Measurements from ENCODE around the gene SRCAP. TPM values are rescaled to one million over a fixed set of nuclear protein-coding genes. Genes with fewer than 3 reads are reported as not detected.

SRCAP gene
- total RNA-seq, 1 experiment from 2014 or later = 58.5 TPM

GRCh38 chr16:30668393-30668792, 30.6 kb upstream of the SRCAP start (continued):
- TF ChIP-seq CREM (CRISPR knock-in tag; IDR thresholded peaks at IDR 0.05) (no peak), ZNF416 (CRISPR knock-in tag; IDR thresholded peaks at IDR 0.05) (no peak)

GRCh38 chr16:30669026-30669902, 29.7 kb upstream of the SRCAP start:
- no peak for DNase-seq (ENCODE audit: low spot score)
- Mint-ChIP-seq H3K36me3 (peaks cover 17% of the 10 kb centered on the region), H3K4me3 (no peak overlapping the region), H3K27me3 (ENCODE audit: low read depth) (peaks cover 87% of the 10 kb centered on the region), H3K27ac (no peak overlapping the region), H3K4me1 (no peaks in the 10 kb centered on the region), H3K9me3 (no peaks in the 10 kb centered on the region)
- TF ChIP-seq NR1H2 (CRISPR knock-in tag; IDR thresholded peaks at IDR 0.05) = no peak
- no peak for TF ChIP-seq RORB (CRISPR knock-in tag; IDR thresholded peaks at IDR 0.05)
- no peak for TF ChIP-seq NR2C2 (CRISPR knock-in tag; IDR thresholded peaks at IDR 0.05)
- TF ChIP-seq FOXK1 (CRISPR knock-in tag; IDR thresholded peaks at IDR 0.05) = no peak
- TF ChIP-seq IRF1 (CRISPR knock-in tag; IDR thresholded peaks at IDR 0.05) = no peak
- no peak for TF ChIP-seq ZNF219 (CRISPR knock-in tag; IDR thresholded peaks at IDR 0.05; ENCODE audit: borderline replicate concordance)
- TF ChIP-seq PREB (CRISPR knock-in tag; IDR thresholded peaks at IDR 0.05; ENCODE audit: borderline replicate concordance) = no peak
- TF ChIP-seq ZNF671 (CRISPR knock-in tag; IDR thresholded peaks at IDR 0.05) = no peak
- TF ChIP-seq TEAD4 (CRISPR knock-in tag; IDR thresholded peaks at IDR 0.05) = no peak
- TF ChIP-seq OVOL2 (CRISPR knock-in tag; IDR thresholded peaks at IDR 0.05; ENCODE audit: borderline replicate concordance) = no peak
- TF ChIP-seq CTCF (IDR thresholded peaks at IDR 0.05) = no peak
- no peak for TF ChIP-seq NFYB (CRISPR knock-in tag; conservative IDR thresholded peaks at IDR 0.05; ENCODE audit: low read depth)
- TF ChIP-seq KAT7 (CRISPR knock-in tag; IDR thresholded peaks at IDR 0.05; ENCODE audit: borderline replicate concordance) = no peak
- no peak for TF ChIP-seq ZSCAN18 (CRISPR knock-in tag; IDR thresholded peaks at IDR 0.05)
- TF ChIP-seq NR3C1 (CRISPR knock-in tag; conservative IDR thresholded peaks at IDR 0.05; ENCODE audit: low read depth) = no peak
- no peak for TF ChIP-seq ZNF532 (CRISPR knock-in tag; IDR thresholded peaks at IDR 0.05; ENCODE audit: borderline replicate concordance)
- TF ChIP-seq ZMAT4 (CRISPR knock-in tag; IDR thresholded peaks at IDR 0.05) = no peak
- ATAC-seq = no peak
- CTCF ChIA-PET = no interaction called here
- POLR2A ChIA-PET = no interaction called here

Data from WTC11 (cell line).